Measurements from ENCODE around the gene CPM. TPM values are rescaled to one million over a fixed set of nuclear protein-coding genes. Genes with fewer than 3 reads are reported as not detected.

CPM gene
- total RNA-seq, 2 experiments from 2014 or later: 1.1 to 1.4 TPM

GRCh38 chr12:68963856-68964745, 31.1 kb upstream of the CPM start:
- Mint-ChIP-seq H3K9me3 (peaks cover 2% of the 10 kb centered on the region), H3K27me3 (no peaks in the 10 kb centered on the region), H3K4me1 (peaks cover 6% of the 10 kb centered on the region), H3K4me3 (no peak overlapping the region), H3K36me3 (ENCODE audit: low read depth) (peaks cover 5% of the 10 kb centered on the region), H3K27ac (no peak overlapping the region)
- DNase-seq: no peak
- ChIA-PET POLR2A (no interaction called here), CTCF (no interaction called here)

GRCh38 chr12:68962877-68963855, 30.2 kb upstream of the CPM start:
- no peaks in the 10 kb centered on the region for H3K27me3 Mint-ChIP-seq
- H3K9me3 Mint-ChIP-seq: peaks cover 6% of the 10 kb centered on the region
- no peak overlapping the region for H3K27ac Mint-ChIP-seq
- no peak overlapping the region for H3K4me3 Mint-ChIP-seq
- ChIA-PET CTCF (no interaction called here), POLR2A (no interaction called here)
- H3K4me1 Mint-ChIP-seq: peaks cover 16% of the 10 kb centered on the region
- no peak for DNase-seq
- H3K36me3 Mint-ChIP-seq (ENCODE audit: low read depth): peaks cover 10% of the 10 kb centered on the region

DNA sequence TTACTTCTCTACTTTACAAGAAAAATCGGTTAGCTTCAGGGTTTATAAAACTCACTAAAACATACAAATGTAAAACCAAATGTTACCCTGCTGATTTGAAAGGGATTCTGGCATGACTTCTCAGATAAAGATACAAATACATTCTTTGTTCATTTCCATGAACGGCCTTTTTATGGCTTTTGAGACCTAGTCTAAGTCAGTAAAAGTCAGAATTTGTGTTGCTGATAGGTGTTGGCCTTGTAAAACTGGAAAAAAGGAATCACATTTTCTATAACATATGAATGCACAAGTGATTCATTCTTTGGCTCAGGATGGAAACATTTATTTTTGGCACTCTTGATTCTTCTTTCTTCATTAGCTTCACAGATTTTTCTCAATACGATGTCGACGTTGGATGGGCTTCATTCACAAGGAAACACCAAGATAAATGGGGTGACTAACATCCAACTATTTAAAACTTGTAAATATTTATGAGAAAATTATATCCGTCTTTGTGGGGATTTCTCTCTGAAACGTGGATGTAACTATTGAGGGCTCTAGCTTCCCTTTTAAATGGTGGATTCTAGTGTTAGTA, 27.0 kb upstream of the CPM start:
- H3K4me1 Mint-ChIP-seq: peaks cover 18% of the 10 kb centered on the region
- DNase-seq: no peak
- CTCF ChIA-PET: no interaction called here
- no peak overlapping the region for H3K4me3 Mint-ChIP-seq
- peaks cover 6% of the 10 kb centered on the region for H3K9me3 Mint-ChIP-seq
- no peaks in the 10 kb centered on the region for H3K27me3 Mint-ChIP-seq
- POLR2A ChIA-PET: no interaction called here
- H3K36me3 Mint-ChIP-seq (ENCODE audit: low read depth): peaks cover 10% of the 10 kb centered on the region
- H3K27ac Mint-ChIP-seq: no peak overlapping the region

DNA sequence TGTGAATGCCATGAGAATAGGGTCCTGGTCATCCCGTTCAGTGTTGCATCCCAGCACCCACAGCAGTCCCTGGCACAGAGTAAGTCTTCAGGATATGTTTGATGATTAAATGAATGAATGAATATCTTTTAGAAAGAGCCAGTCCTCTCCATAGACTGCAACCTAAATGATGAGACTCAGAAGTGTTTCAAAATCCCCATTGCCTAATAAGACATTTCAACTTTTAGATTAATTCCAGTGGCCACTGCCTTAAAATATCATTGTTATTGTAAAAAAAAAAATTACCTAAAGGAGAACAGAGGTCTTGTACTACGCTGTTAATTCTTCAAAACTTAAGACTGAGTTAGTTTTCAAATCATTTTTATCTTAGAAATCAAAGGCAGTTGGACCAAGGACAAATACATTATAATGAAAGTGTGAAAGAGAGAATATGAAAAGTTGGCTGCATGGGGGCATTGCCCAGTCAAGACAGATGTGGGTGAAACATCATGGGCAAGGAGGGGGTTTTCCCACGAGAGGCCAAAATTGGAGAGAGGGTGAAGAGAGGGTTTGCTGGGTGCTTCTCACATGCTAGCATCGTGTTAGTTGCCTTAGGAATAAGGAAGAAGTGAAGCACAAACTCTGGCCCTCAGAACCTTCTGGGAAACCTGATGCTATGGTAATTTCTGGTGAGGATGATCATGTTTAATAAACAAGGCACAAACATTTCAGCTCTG, 26.3 kb upstream of the CPM start:
- H3K4me3 Mint-ChIP-seq: no peak overlapping the region
- H3K36me3 Mint-ChIP-seq (ENCODE audit: low read depth): peaks cover 10% of the 10 kb centered on the region
- no peaks in the 10 kb centered on the region for H3K27me3 Mint-ChIP-seq
- no peak for DNase-seq
- H3K27ac Mint-ChIP-seq: no peak overlapping the region
- CTCF ChIA-PET: no interaction called here
- H3K9me3 Mint-ChIP-seq: peaks cover 6% of the 10 kb centered on the region
- H3K4me1 Mint-ChIP-seq: peaks cover 18% of the 10 kb centered on the region
- POLR2A ChIA-PET: no interaction called here

DNA sequence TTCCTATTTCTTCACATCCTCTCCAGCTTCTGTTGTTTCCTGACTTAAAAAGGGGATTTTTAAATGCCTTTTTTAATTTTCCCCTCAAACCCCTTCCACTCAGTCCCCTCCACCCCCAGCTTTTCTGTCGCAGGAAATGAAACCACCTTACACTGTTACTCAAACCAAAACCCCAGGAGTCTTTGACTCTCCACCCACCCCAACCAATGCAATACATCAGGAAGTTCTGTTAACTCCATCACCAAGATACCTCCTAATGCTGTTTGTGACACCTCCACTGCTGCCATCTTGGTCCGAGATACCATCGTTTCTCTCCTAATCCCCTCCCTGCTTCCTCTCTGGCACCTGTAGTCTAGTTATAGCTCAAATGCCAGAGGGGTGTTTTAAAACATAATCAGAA, 25.4 kb upstream of the CPM start:
- Mint-ChIP-seq H3K4me1 (peaks cover 18% of the 10 kb centered on the region), H3K36me3 (ENCODE audit: low read depth) (peaks cover 10% of the 10 kb centered on the region), H3K4me3 (no peak overlapping the region), H3K27ac (peak overlapping the region; percentile 41), H3K27me3 (no peaks in the 10 kb centered on the region), H3K9me3 (peaks cover 6% of the 10 kb centered on the region)
- ChIA-PET POLR2A (interaction anchor here (1.1 kb wide), 1 partner anchor 10 kb away, joined by 3 read pairs; no protein-coding TSS in a partner anchor), CTCF (no interaction called here)
- DNase-seq: peak; percentile 28

DNA sequence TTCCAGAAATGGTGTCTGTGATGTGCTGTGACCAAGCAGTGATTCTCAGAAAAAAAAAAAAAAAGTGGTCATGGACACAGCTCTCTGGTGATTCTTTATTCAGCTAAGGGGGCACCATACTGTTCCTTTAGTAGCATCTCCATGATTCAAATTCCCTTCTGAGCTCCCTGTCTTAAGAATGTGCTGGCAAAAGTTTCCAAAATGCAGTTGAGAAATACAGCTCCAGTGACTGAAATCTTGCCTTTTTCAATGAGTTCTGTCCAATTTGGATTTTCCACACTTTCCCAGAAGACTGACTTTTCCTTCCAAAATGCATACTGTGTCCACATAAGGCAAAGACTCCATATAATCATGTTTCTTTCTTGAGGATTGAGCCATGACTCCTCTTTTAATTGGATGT, 24.3 kb upstream of the CPM start:
- Mint-ChIP-seq H3K27ac (no peak overlapping the region), H3K4me3 (no peak overlapping the region), H3K27me3 (no peaks in the 10 kb centered on the region), H3K4me1 (peaks cover 18% of the 10 kb centered on the region), H3K36me3 (ENCODE audit: low read depth) (peaks cover 5% of the 10 kb centered on the region), H3K9me3 (peaks cover 6% of the 10 kb centered on the region)
- no peak for DNase-seq
- POLR2A ChIA-PET: interaction anchor here (1.1 to 1.4 kb wide), 2 partner anchors 11 to 24 kb away, joined by 3 to 4 read pairs; partner anchors contain the start of gene CPM
- CTCF ChIA-PET: no interaction called here

DNA sequence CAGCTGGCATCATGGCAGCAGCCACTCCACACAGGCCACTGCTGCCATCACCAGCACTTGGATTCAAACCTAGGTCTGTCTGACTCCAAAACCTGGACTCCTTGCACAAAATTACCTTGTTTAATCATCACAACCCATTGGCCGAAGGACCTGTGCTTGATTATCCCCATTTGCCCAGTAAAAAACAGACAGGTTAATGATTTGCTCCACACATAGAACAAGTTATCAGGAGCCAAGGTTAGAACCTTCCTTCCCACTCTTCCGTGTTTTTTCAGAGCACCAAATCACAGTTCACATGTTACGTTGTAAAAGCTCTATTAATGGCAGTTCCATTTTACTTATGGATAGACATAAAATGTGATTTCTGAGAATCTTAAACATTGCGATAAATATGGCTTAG, 23.5 kb upstream of the CPM start:
- POLR2A ChIA-PET: interaction anchor here (1.4 kb wide), 1 partner anchor 23 kb away, joined by 4 read pairs; the partner anchor contains the start of gene CPM
- Mint-ChIP-seq H3K27me3 (no peaks in the 10 kb centered on the region), H3K27ac (no peak overlapping the region), H3K36me3 (ENCODE audit: low read depth) (peaks cover 5% of the 10 kb centered on the region), H3K4me1 (peaks cover 18% of the 10 kb centered on the region), H3K9me3 (peaks cover 6% of the 10 kb centered on the region), H3K4me3 (no peak overlapping the region)
- CTCF ChIA-PET: no interaction called here
- DNase-seq: no peak

- peaks cover 4% of the 10 kb centered on the region for H3K9me3 Mint-ChIP-seq
- H3K4me3 Mint-ChIP-seq: no peak overlapping the region
- peaks cover 18% of the 10 kb centered on the region for H3K4me1 Mint-ChIP-seq
- peaks cover 5% of the 10 kb centered on the region for H3K36me3 Mint-ChIP-seq (ENCODE audit: low read depth)
- H3K27ac Mint-ChIP-seq: no peak overlapping the region
- POLR2A ChIA-PET: no interaction called here
- H3K27me3 Mint-ChIP-seq: no peaks in the 10 kb centered on the region
- DNase-seq: no peak
- CTCF ChIA-PET: no interaction called here
Observed at GRCh38 chr12:68954811-68955210, 21.8 kb upstream of the CPM start.

- CTCF ChIA-PET: no interaction called here
- H3K9me3 Mint-ChIP-seq: no peaks in the 10 kb centered on the region
- POLR2A ChIA-PET: no interaction called here
- H3K27ac Mint-ChIP-seq: no peak overlapping the region
- no peak overlapping the region for H3K4me3 Mint-ChIP-seq
- H3K27me3 Mint-ChIP-seq: no peaks in the 10 kb centered on the region
- no peak for DNase-seq
- H3K4me1 Mint-ChIP-seq: peaks cover 6% of the 10 kb centered on the region
- H3K36me3 Mint-ChIP-seq (ENCODE audit: low read depth): peaks cover under 1% of the 10 kb centered on the region
Observed at GRCh38 chr12:68953536-68953935, 20.6 kb upstream of the CPM start.

DNA sequence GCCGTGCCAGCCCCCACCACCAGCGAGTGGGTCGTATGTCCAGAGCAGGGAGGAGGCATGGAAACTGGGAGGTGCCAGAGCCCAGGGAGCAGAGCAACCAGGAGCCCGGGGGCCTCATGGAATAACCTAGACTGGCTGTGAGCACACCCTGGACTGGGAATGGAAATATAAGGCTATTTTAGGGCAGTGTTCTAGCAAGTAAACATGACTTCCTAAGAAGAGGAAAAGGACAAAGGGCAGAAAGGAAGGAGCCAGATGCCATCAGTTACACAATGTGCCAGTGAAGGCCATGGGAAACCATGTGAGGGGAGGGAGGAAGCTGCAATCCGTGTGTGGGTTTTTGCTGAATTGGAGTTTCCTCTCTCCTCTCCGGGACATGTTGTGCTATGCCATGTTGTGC, 18.7 kb upstream of the CPM start:
- CTCF ChIA-PET: no interaction called here
- DNase-seq: no peak
- Mint-ChIP-seq H3K9me3 (no peaks in the 10 kb centered on the region), H3K27me3 (peaks cover 2% of the 10 kb centered on the region), H3K36me3 (ENCODE audit: low read depth) (no peaks in the 10 kb centered on the region), H3K4me1 (no peaks in the 10 kb centered on the region), H3K27ac (no peak overlapping the region), H3K4me3 (no peak overlapping the region)
- POLR2A ChIA-PET: no interaction called here

GRCh38 chr12:68950511-68950910, 17.5 kb upstream of the CPM start:
- no peak overlapping the region for H3K27ac Mint-ChIP-seq
- ChIA-PET POLR2A (no interaction called here), CTCF (interaction anchor here (0.6 kb wide), 1 partner anchor 30 kb away, joined by 3 read pairs; no protein-coding TSS in a partner anchor)
- H3K4me1 Mint-ChIP-seq: no peaks in the 10 kb centered on the region
- no peak for DNase-seq
- H3K4me3 Mint-ChIP-seq: no peak overlapping the region
- H3K27me3 Mint-ChIP-seq: peaks cover 2% of the 10 kb centered on the region
- no peaks in the 10 kb centered on the region for H3K9me3 Mint-ChIP-seq
- no peaks in the 10 kb centered on the region for H3K36me3 Mint-ChIP-seq (ENCODE audit: low read depth)

DNA sequence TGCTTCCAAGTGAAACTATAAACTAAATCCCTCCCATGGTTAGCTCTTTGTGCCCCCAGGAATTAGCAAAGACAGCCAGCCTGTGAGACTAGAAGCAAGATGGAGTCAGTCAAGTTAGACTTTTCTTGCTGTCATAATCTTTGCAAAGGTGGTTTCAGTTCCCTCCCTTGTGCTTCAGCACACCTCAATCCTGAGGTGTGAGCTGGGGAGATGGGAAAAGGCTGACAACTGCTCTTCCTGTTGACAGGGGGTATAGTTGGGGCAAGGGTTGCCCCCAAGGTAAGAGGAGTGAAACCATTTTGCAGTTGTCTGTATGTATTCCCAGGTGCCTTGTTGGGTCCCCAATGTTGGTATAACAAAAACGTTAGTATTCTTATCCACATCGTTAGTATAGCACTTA, 12.3 kb upstream of the CPM start:
- no peak overlapping the region for H3K27ac Mint-ChIP-seq
- H3K36me3 Mint-ChIP-seq (ENCODE audit: low read depth): no peaks in the 10 kb centered on the region
- peaks cover 2% of the 10 kb centered on the region for H3K4me1 Mint-ChIP-seq
- no peak for DNase-seq
- H3K9me3 Mint-ChIP-seq: no peaks in the 10 kb centered on the region
- POLR2A ChIA-PET: no interaction called here
- H3K27me3 Mint-ChIP-seq: peaks cover 10% of the 10 kb centered on the region
- H3K4me3 Mint-ChIP-seq: no peak overlapping the region
- CTCF ChIA-PET: no interaction called here

All from activated CD4-positive, alpha-beta memory T cell treated with anti-CD3 and anti-CD28 coated beads, Interleukin-2, amount 10 ng/mL, durations not matched to agents 7 days and 5 days (primary cell).